Ovary (tissue), 9 donors: Measurements from ENCODE around the gene MITF. TPM values are rescaled to one million over a fixed set of nuclear protein-coding genes. Genes with fewer than 3 reads are reported as not detected.

Experiments
- DNase-seq, 5 donors: peaks; one replicate each; pipeline ENCODE4 v3.0.0-alpha.2; 2019 to 2020
- H3K27ac ChIP-seq, 2 donors: fragments of 200-600 bp; one replicate each; pipeline versions ENCODE4 v1.5.1 to v1.8.0; 2019 to 2022
- H3K27me3 ChIP-seq: fragments of 200-600 bp; one replicate; pipeline ENCODE4 v1.8.0; 2022
- H3K36me3 ChIP-seq: fragments of 200-600 bp; sonication (generic); one replicate; pipeline ENCODE4 v1.5.1; 2019
- H3K4me1 ChIP-seq: one replicate; pipeline ENCODE4 v1.8.1; 2013; ENCODE audit warnings: mild to moderate bottlenecking, moderate library complexity; ENCODE audit not compliant: insufficient read depth
- H3K4me3 ChIP-seq: fragments of 200-600 bp; sonication (generic); one replicate; pipeline ENCODE4 v1.5.1; 2017
- H3K9me3 ChIP-seq, 2 donors: fragments of 200-600 bp in 1 of 2; sonication (generic) in 1 of 2; one replicate each; pipeline versions ENCODE4 v1.5.1 to v1.8.1; 2013 to 2019; ENCODE audit warnings: mild to moderate bottlenecking in 1 of 2, moderate library complexity in 1 of 2
- EP300 ChIP-seq: sonication (generic); formaldehyde crosslinking; IDR thresholded peaks from one replicate; pipeline ENCODE4 v1.6.1; 2017; ENCODE audit warnings: antibody characterized with exemption
- POLR2A ChIP-seq: fragments of 450-650 bp; IDR thresholded peaks from one replicate; pipeline ENCODE4 v1.6.1; 2017; ENCODE audit warnings: antibody characterized with exemption, mild to moderate bottlenecking, moderate library complexity
- WGBS, 3 donors: extraction: QIAGEN DNeasy Blood & Tissue Kit in 1 of 3; methylation state at CpG; one replicate each; pipeline versions ENCODE4 v1.1.5 to v1.1.7; 2013 to 2017; 5-methylcytosine and 5-hydroxymethylcytosine counted together
- intact Hi-C, 4 donors: fragments of 100-400 bp; cut with DNase I; formaldehyde crosslinking; loops; one replicate each; pipeline versions ENCODE4 v1.11.0 to v1.15.1; 2022 to 2023
- polyA plus RNA-seq, 2 donors: library from polyadenylated mRNA; stranded (reverse); fragments of 200-250 nt in 1 of 2; fragments of 350-450 nt in 1 of 2; fragmentation: Illumina TruSeq in 1 of 2; extraction: RNeasy Lipid Tissue Mini Kit (QIAGEN cat#74804) in 1 of 2; gene quantifications; one replicate each; pipeline ENCODE4 v1.2.3, GENCODE V29; 2013 to 2014
- total RNA-seq, 7 donors: library from RNA; depleted of rRNA in 2 of 7; stranded (reverse); fragments of >200 nt in 2 of 7; fragmentation: NEBNext Ultra II Directional in 3 of 7; extraction: Animal tissue kit (Norgen Biotek cat#: 25700) in 3 of 7; gene quantifications; one replicate each; pipeline versions ENCODE4 v1.1.0 to v1.2.4, GENCODE V29; 2016 to 2023
- TF ChIP-seq, protein P1 (sequence below), 3 donors: fragments of 450-650 bp in 2 of 3; fragments of 200-600 bp in 1 of 3; IDR thresholded peaks; one replicate each; pipeline versions ENCODE4 v1.5.1 to v1.8.0; 2016 to 2022; ENCODE audit warnings: antibody characterized with exemption in 3 of 3, mild to moderate bottlenecking in 1 of 3
- donor health status: DM: no; HTN: no; CAD: no; lungs with moderate emphysema.
- donor health status: DM: no; HTN: no; CAD: no.
- donor health status: Bipolar disorder and iron deficiency.
- donor health status: DM: yes; HTN: yes; CAD: no.
- donor health status: DM: no; HTN: no; CAD: no.
- donor health status: DM: yes; HTN: yes; CAD: no.

Gene MITF
- total and polyA plus RNA-seq, 9 donors: 13.6 to 38.0 (median 24.9) TPM

DNA sequence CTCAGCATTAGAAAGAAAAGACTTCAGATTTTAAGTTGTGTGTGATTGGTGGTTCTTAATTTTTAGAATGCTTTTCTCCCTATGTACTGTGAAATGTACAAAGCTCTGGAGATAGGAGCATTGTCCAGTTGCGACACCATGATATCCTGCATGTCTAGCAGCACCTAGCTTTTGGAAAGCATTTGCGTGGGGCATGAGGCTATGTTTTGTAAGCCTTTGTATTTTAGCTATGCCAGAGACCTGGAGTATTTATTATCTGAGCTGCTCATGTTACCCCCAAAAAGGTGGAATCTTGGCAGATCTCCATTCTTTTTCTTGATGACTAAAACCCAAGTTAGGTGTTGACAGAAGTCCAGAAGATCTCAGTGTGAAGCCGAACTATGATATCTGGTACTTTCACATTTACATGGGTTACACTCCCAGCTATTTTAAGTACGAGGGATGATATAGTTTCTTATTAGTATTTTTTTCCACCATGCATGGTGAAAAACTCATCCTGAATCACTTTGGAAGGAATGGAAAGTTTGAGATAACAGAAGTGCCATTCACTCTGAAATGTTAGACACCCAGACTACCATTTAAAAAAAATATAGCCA lies 133.6 kb downstream of the MITF start:
- intact Hi-C loops: no loop called here
- H3K9me3 ChIP-seq: no peaks in the 10 kb centered on the region
- H3K36me3 ChIP-seq: no peaks in the 10 kb centered on the region
- peaks cover 2% of the 10 kb centered on the region for H3K4me1 ChIP-seq
- WGBS, 3 donors: 82 to 92% (median 92%) methylated on average over 4 of the region's 4 CpGs
- H3K27ac ChIP-seq: no peak overlapping the region
- H3K4me3 ChIP-seq: no peak overlapping the region
- no peak for DNase-seq
- H3K27me3 ChIP-seq: no peaks in the 10 kb centered on the region
- TF ChIP-seq, protein P1, sequence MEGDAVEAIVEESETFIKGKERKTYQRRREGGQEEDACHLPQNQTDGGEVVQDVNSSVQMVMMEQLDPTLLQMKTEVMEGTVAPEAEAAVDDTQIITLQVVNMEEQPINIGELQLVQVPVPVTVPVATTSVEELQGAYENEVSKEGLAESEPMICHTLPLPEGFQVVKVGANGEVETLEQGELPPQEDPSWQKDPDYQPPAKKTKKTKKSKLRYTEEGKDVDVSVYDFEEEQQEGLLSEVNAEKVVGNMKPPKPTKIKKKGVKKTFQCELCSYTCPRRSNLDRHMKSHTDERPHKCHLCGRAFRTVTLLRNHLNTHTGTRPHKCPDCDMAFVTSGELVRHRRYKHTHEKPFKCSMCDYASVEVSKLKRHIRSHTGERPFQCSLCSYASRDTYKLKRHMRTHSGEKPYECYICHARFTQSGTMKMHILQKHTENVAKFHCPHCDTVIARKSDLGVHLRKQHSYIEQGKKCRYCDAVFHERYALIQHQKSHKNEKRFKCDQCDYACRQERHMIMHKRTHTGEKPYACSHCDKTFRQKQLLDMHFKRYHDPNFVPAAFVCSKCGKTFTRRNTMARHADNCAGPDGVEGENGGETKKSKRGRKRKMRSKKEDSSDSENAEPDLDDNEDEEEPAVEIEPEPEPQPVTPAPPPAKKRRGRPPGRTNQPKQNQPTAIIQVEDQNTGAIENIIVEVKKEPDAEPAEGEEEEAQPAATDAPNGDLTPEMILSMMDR (IDR thresholded peaks at IDR 0.05): no peak
- TF ChIP-seq EP300: no peak
- TF ChIP-seq POLR2A: no peak

DNA sequence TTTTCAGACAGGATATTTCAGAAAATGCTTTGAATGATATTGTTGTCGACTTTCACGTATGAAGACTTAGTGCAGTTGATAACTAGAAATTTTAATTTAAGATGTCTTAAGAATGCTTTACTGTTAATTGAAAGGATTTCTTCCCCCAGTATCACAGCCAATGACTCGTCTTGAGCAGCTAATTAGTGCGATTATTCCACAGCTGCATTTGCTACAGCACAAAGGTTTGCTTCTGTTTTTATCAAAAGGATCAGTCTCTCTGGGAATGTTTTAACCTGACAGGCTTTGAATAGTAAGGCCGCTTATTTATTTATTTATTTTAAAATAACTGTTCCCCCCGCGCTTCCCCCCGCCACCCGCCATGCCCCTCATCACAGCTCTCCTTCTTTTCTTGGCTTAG lies 136.8 kb downstream of the MITF start:
- WGBS, 3 donors: 91 to 92% (median 91%) methylated on average over 9 of the region's 9 CpGs
- Histone ChIP-seq H3K4me1 (peaks cover 2% of the 10 kb centered on the region), H3K4me3 (no peak overlapping the region), H3K27ac (no peak overlapping the region), H3K9me3 (no peaks in the 10 kb centered on the region), H3K27me3 (no peaks in the 10 kb centered on the region), H3K36me3 (no peaks in the 10 kb centered on the region)
- no peak for DNase-seq
- TF ChIP-seq EP300 (no peak), POLR2A (no peak)
- TF ChIP-seq, protein P1 (IDR thresholded peaks at IDR 0.05): no peak
- intact Hi-C loops: no loop called here

DNA sequence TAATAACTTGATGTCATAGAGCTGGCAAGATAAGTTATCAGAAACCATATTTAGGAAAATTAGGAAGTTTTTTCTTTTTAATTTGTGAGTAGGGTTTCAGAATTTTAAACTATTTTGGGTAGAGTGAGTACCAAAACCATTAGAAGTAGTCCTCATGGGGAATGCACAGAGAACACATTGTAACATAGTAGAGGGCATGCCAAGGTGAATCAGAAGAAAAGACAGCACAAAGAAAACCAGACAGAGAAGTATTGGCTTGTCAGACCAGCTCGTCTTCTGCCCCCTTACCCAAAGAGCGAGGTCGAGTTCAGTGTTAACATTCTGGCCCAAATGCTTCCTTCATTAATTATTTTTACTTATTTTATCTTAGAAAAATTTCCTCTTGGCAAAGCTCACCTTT lies 139.0 kb downstream of the MITF start:
- no peaks in the 10 kb centered on the region for H3K36me3 ChIP-seq
- 89 to 94% (median 90%) methylated on average over 3 of the region's 3 CpGs for WGBS, 3 donors
- no peak for DNase-seq
- no peaks in the 10 kb centered on the region for H3K4me1 ChIP-seq
- intact Hi-C loops: no loop called here
- no peak overlapping the region for H3K27ac ChIP-seq
- no peak for TF ChIP-seq EP300
- no peak overlapping the region for H3K4me3 ChIP-seq
- no peaks in the 10 kb centered on the region for H3K9me3 ChIP-seq
- no peaks in the 10 kb centered on the region for H3K27me3 ChIP-seq

DNA sequence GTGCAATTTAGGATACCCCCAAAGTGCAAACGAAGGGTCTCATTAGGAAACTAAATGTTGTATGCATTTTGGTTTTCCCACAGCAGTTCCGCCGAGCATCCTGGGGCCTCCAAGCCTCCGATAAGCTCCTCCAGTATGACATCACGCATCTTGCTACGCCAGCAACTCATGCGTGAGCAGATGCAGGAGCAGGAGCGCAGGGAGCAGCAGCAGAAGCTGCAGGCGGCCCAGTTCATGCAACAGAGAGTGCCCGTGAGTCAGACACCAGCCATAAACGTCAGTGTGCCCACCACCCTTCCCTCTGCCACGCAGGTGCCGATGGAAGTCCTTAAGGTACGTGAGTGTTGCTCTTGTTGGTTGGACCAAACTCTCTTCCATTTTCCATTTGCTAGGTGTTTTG lies 139.8 kb downstream of the MITF start:
- H3K4me3 ChIP-seq: no peak overlapping the region
- H3K4me1 ChIP-seq: no peaks in the 10 kb centered on the region
- DNase-seq: no peak
- TF ChIP-seq, protein P1 (IDR thresholded peaks at IDR 0.05): no peak
- TF ChIP-seq POLR2A (no peak), EP300 (no peak)
- no peak overlapping the region for H3K27ac ChIP-seq
- H3K36me3 ChIP-seq: no peaks in the 10 kb centered on the region
- 95 to 96% (median 96%) methylated on average over 14 of the region's 14 CpGs for WGBS, 3 donors
- H3K27me3 ChIP-seq: no peaks in the 10 kb centered on the region
- intact Hi-C loops: no loop called here
- H3K9me3 ChIP-seq: no peaks in the 10 kb centered on the region

DNA sequence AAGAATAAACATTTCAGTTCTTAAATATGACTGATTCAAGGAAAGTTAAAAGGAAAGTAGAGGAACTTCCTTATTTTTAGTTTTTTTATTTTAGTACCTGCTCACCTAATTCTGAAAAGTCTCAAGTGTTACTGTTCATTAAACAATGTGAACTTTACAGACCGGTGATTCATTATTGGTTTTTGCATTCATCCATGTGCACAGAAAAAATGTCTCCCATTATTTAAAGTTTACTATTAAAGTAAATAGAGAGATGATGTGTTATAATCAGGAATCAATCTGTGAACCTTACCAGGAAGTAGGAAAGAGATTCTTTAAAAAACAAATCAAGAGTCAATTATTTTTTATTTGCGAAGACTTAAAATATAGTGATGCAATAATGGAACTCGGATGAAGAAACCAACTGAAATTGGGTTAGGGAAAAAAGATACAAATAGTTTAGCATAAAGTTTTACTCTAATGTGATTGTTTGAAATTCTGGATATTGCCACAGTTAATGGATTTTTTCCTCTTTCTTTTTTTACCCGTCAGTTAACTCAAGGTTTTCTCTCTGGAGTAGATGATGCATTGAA lies 140.9 kb downstream of the MITF start:
- 93 to 96% (median 93%) methylated on average over 4 of the region's 4 CpGs for WGBS, 3 donors

More for the DNA sequence above, 140.9 kb downstream of the MITF start:
- H3K36me3 ChIP-seq: no peaks in the 10 kb centered on the region
- DNase-seq: no peak
- H3K27ac ChIP-seq: no peak overlapping the region
- intact Hi-C loops: no loop called here
- no peaks in the 10 kb centered on the region for H3K27me3 ChIP-seq
- no peak overlapping the region for H3K4me3 ChIP-seq
- TF ChIP-seq POLR2A: no peak
- TF ChIP-seq, protein P1 (IDR thresholded peaks at IDR 0.05): no peak
- H3K4me1 ChIP-seq: no peaks in the 10 kb centered on the region
- H3K9me3 ChIP-seq: no peaks in the 10 kb centered on the region
